Choroid plexus epithelial cell (primary cell): ENCODE data around the gene FLYWCH1.

Experiments
- DNase-seq: peaks from one replicate; pipeline ENCODE4 v3.0.0-alpha.2; 2010; ENCODE audit warnings: low read depth
- H3K4me3 ChIP-seq: 2 replicates; pipeline ENCODE4 v1.5.1; 2011; ENCODE audit warnings: low read depth, mild to moderate bottlenecking, control low read depth, low read length, moderate library complexity
- TF ChIP-seq, protein P1 (sequence below): conservative IDR thresholded peaks from 2 replicates; pipeline ENCODE4 v1.5.1; 2011; ENCODE audit warnings: low read depth, mild to moderate bottlenecking, control low read depth, inconsistent platforms, low read length, moderate library complexity

FLYWCH1 gene

DNA sequence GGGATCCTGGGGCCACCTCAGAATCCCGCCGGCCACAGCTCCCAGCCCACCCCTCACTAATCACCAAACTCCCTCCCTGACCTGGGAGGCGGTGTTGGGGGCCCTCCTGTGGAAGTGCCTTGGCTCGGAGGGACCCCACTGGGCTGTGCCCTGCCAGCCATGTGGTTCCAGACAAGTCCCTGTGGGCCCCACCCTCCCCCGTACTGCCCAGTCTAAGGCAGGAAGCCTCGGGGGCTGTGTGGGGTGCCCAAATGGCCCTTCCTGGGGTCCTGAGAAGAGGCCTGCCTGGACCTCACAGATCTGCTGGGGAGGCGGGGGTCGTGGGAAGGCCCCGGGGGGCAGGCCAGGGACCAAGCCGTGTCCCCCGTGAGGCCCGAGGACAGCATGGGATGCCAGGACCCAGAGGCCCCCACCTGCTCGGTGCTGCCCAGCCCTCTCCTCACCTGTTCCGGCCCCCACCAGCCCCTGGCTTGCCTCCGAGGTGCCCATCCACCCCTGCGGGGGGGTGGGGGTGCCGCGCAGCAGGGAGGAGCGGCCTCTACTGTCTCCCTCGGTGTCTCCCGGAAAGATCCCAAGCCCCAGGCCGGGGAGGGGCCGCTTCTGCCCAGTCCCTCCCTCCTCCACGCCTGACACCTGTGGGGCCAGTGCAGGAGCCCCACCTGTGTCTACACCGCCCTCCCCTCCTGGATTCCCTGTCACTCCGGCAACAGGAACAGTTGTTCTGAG lies 43.1 kb downstream of the FLYWCH1 start:
- DNase-seq = no peak
- H3K4me3 ChIP-seq = no peak overlapping the region
- TF ChIP-seq, protein P1, sequence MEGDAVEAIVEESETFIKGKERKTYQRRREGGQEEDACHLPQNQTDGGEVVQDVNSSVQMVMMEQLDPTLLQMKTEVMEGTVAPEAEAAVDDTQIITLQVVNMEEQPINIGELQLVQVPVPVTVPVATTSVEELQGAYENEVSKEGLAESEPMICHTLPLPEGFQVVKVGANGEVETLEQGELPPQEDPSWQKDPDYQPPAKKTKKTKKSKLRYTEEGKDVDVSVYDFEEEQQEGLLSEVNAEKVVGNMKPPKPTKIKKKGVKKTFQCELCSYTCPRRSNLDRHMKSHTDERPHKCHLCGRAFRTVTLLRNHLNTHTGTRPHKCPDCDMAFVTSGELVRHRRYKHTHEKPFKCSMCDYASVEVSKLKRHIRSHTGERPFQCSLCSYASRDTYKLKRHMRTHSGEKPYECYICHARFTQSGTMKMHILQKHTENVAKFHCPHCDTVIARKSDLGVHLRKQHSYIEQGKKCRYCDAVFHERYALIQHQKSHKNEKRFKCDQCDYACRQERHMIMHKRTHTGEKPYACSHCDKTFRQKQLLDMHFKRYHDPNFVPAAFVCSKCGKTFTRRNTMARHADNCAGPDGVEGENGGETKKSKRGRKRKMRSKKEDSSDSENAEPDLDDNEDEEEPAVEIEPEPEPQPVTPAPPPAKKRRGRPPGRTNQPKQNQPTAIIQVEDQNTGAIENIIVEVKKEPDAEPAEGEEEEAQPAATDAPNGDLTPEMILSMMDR = no peak

- DNase-seq = no peak
- TF ChIP-seq, protein P1 = no peak
- H3K4me3 ChIP-seq = no peak overlapping the region
Observed at GRCh38 chr16:2955438-2955778, 43.7 kb downstream of the FLYWCH1 start.

GRCh38 chr16:2955779-2956578 lies 44.2 kb downstream of the FLYWCH1 start:
- H3K4me3 ChIP-seq = no peak overlapping the region
- no peak for DNase-seq
- TF ChIP-seq, protein P1 = no peak

DNA sequence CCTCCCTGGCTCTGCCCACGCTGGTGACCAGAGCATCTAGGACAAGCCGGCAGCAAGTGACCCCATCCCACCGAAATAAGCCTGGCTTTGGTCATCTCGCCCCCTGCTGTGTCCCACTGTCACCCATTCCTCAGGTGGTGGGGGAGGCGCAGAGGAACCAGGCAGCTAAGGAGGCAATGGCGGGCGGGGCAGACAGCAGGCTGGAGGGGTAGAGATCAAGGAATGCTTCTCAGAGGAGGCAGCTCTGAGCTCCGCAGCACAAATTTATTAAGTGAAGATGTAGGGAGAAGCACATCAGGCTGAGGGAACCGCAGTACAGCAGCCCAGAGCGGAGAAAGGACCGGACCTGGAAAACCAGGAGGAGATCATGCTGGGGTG lies 44.8 kb downstream of the FLYWCH1 start:
- TF ChIP-seq, protein P1 = no peak
- DNase-seq = no peak
- H3K4me3 ChIP-seq = no peak overlapping the region

DNA sequence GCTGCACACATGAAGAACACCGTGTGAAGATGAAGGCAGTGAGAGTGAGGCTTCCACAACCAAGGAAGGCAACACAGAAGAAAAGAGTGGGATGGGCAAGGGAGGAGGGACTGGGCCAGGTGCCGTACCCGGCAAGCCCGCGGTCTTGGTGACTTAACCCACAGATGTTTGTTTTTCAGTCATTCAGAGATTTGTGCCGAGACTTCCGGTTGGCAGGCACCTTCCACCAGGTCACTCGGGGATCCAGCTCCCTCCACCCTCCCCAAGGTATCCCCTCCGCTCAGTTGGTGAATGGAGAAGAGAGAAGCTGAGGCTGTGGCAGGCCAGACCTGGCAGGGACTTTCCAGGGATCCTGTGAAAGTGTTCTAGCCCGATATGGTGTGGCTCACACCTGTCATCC lies 47.5 kb downstream of the FLYWCH1 start:
- TF ChIP-seq, protein P1 = no peak
- no peak for DNase-seq
- no peak overlapping the region for H3K4me3 ChIP-seq

DNA sequence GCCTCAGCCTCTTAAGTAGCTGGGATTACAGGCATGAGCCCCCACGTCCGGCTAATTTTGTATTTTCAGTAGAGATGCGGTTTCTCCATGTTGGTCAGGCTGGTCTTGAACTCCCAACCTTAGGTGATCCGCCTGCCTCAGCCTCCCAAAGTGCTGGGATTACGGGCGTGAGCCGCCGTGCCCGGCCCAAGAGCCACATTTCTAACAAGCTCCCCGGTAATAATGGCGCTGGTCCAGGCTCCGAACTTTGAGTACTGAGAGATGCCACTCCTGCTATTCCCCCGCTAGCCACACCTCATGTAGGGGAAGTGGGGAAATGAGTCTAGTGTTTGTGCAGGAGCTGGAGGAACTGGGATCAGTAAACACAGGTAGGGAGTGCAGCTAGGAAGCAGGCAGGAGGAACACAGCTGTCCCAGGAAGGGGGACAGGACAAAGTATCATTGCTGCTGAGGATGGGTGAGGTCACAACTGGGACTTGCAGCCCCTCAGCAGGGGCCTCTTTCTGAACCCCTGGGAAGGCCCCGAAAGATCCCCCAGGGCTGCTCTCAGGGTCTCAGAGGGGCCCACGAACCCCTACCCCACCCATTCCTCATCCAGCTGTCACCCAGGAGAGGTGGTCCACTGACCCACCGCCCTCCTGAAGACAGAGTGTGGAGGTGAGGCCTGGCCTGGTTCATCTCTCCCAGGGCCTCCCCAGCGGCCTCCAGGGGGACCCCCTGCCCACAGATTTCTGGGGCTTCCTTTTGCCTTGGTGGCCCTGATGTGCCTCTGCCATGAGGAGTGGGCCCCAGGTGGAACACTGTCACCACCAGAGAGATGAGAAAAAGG lies 48.7 kb downstream of the FLYWCH1 start:
- DNase-seq = no peak
- no peak overlapping the region for H3K4me3 ChIP-seq
- TF ChIP-seq, protein P1 = no peak
